Measurements from ENCODE around the gene NTN3. TPM values are rescaled to one million over a fixed set of nuclear protein-coding genes. Genes with fewer than 3 reads are reported as not detected.

Gene NTN3
- polyA plus RNA-seq, 1 of the 3 experiments (the other 2 are of a cell fraction): 0.28 TPM

DNA sequence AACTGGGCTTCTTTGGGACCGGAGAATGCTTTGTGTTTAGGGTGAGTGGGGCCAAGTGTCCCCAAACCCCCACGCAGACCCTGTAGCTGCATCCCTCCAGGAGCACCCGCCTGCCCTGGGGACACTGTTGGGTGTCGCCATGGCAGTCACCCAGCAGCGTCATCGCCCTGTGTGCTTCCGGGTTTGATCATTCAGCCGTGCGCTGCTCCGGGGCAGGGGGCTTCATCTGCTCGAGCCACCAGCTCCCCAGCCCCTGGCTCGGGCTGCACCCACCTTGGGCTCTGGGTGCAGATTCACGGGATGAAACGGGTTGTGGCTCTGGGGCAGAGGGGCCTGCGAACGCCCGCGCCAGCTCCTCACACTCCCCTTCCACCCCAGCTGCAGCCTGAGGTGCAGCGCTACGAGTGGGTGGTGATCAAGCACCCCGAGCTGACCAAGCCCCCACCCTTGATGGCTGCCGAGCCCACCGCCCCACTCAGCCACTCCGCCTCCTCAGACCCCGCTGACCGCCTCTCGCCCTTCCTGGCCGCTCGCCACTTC is 28.9 kb downstream of the NTN3 start:
- 88% methylated on average over 21 of the region's 29 CpGs for WGBS (ENCODE audit: low lambda C conversion rate)
- TF ChIP-seq TAF1 (IDR thresholded peaks at IDR 0.05; ENCODE audit: borderline replicate concordance, low read depth, low read length) (no peak), CHD2 (IDR thresholded peaks at IDR 0.05; ENCODE audit: low read length, partially characterized antibody) (no peak)
- TF ChIP-seq, protein P1, sequence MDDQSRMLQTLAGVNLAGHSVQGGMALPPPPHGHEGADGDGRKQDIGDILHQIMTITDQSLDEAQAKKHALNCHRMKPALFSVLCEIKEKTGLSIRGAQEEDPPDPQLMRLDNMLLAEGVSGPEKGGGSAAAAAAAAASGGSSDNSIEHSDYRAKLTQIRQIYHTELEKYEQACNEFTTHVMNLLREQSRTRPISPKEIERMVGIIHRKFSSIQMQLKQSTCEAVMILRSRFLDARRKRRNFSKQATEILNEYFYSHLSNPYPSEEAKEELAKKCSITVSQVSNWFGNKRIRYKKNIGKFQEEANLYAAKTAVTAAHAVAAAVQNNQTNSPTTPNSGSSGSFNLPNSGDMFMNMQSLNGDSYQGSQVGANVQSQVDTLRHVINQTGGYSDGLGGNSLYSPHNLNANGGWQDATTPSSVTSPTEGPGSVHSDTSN (IDR thresholded peaks at IDR 0.05): no peak
- Histone ChIP-seq H3K4me3 (ENCODE audit: low read depth in 2 of 2, low read length in 1 of 2) (no peak overlapping the region), H4K20me1 (ENCODE audit: insufficient read depth) (0 out of 2 replicates have a peak, but pooled peaks cover 4% of the 10 kb centered on the region), H3K9me2 (no peaks in the 10 kb centered on the region), H3F3A (replicated peaks; ENCODE audit: insufficient read depth) (peaks cover 4% of the 10 kb centered on the region), H3K4me1 (ENCODE audit: control insufficient read depth in 1 of 2, insufficient read depth in 2 of 2, low read depth in 1 of 2, low read length in 1 of 2) (peaks cover 0 to 27% of the 10 kb centered on the region in 2 experiments; a peak in 1 of 4 replicates), H3K36me3 (replicated peaks in 1 of 2; ENCODE audit: control insufficient read depth in 1 of 2, insufficient read depth in 2 of 2, low read length in 1 of 2) (peaks cover 0 to 16% of the 10 kb centered on the region in 2 experiments), H3K9me3 (no peaks in the 10 kb centered on the region), H3K27ac (ENCODE audit: low read depth in 2 of 2, low read length in 1 of 2) (no peak overlapping the region; a peak in 1 of 4 replicates), H3K9ac (no peak overlapping the region), H3K79me2 (ENCODE audit: insufficient read depth) (no peaks in the 10 kb centered on the region), H3K4me2 (no peak overlapping the region), H2AFZ (ENCODE audit: low read depth) (no peak overlapping the region), H3K27me3 (ENCODE audit: insufficient read depth) (no peaks in the 10 kb centered on the region)
- DNase-seq: no peak
- POLR2A ChIA-PET: interaction anchor here (2.6 kb wide), 1 partner anchor 31 kb away, joined by 19 read pairs; the partner anchor contains the start of gene NTN3
- CTCF ChIA-PET: interaction anchor here (1.1 to 4.3 kb wide), 10 partner anchors 13 to 305 kb away, joined by 3 to 95 read pairs (median 15); partner anchors contain the start of genes ABCA3, ATP6V0C, CCNF and NTN3

DNA sequence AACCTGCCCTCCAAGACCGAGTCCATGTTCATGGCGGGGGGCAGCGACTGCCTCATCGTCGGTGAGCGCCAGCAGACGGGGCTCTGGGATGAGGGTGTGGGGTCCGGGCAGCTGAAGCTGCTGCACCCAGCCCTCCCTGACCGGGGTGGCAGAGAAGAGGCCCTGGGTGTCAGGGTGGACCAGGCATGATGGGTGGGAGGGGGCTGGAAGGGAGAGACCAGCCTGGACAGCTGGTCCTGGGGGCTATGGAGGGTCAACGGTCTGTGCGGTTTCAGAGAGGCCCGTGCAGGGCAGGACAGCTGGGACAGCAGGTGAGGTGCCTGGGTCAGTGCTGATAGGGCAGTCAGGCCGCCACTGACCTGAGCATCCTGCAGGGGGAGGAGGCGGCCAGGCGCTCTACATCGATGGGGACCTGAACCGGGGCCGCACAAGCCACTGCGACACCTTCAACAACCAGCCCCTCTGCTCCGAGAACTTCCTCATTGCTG is 29.4 kb downstream of the NTN3 start:
- TF ChIP-seq, protein P2, sequence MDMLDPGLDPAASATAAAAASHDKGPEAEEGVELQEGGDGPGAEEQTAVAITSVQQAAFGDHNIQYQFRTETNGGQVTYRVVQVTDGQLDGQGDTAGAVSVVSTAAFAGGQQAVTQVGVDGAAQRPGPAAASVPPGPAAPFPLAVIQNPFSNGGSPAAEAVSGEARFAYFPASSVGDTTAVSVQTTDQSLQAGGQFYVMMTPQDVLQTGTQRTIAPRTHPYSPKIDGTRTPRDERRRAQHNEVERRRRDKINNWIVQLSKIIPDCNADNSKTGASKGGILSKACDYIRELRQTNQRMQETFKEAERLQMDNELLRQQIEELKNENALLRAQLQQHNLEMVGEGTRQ (IDR thresholded peaks at IDR 0.05; ENCODE audit: borderline replicate concordance, low read depth, low read length): no peak
- TF ChIP-seq SMC3 (IDR thresholded peaks at IDR 0.05; ENCODE audit: low read depth, low read length) (no peak), YY1 (IDR thresholded peaks at IDR 0.05; ENCODE audit: low read depth) (no peak)
- peak; percentile 43 for DNase-seq
- ChIA-PET POLR2A (interaction anchor here (1.1 to 2.6 kb wide), 5 partner anchors 19 to 42 kb away, joined by 4 to 19 read pairs (median 4); partner anchors contain the start of genes AMDHD2, NTN3 and TBC1D24), CTCF (interaction anchor here (1.0 to 4.3 kb wide), 32 partner anchors 12 to 305 kb away, joined by 3 to 95 read pairs (median 6); partner anchors contain the start of genes ABCA3, ATP6V0C, CCNF and ECI1)
- H2AFZ ChIP-seq (ENCODE audit: low read depth): no peak overlapping the region
- no peaks in the 10 kb centered on the region for H3K9me3 ChIP-seq
- no peak overlapping the region for H3K9ac ChIP-seq
- no peak overlapping the region for H3K4me2 ChIP-seq
- peaks cover 0 to 16% of the 10 kb centered on the region in 2 experiments for H3K36me3 ChIP-seq (replicated peaks in 1 of 2; ENCODE audit: control insufficient read depth in 1 of 2, insufficient read depth in 2 of 2, low read length in 1 of 2)
- 0 out of 2 replicates have a peak, but pooled peaks cover 4% of the 10 kb centered on the region for H4K20me1 ChIP-seq (ENCODE audit: insufficient read depth)
- H3K79me2 ChIP-seq (ENCODE audit: insufficient read depth): no peaks in the 10 kb centered on the region
- no peaks in the 10 kb centered on the region for H3K9me2 ChIP-seq
- H3K4me3 ChIP-seq (ENCODE audit: low read depth in 2 of 2, low read length in 1 of 2): no peak overlapping the region
- H3K27ac ChIP-seq (ENCODE audit: low read depth in 2 of 2, low read length in 1 of 2): no peak overlapping the region; a peak in 1 of 4 replicates
- 89% methylated on average over 14 of the region's 20 CpGs for WGBS (ENCODE audit: low lambda C conversion rate)
- H3K4me1 ChIP-seq (ENCODE audit: control insufficient read depth in 1 of 2, insufficient read depth in 2 of 2, low read depth in 1 of 2, low read length in 1 of 2): peaks cover 0 to 27% of the 10 kb centered on the region in 2 experiments; a peak in 1 of 4 replicates
- peaks cover 4% of the 10 kb centered on the region for H3F3A ChIP-seq (replicated peaks; ENCODE audit: insufficient read depth)
- no peaks in the 10 kb centered on the region for H3K27me3 ChIP-seq (ENCODE audit: insufficient read depth)
